Measurements from ENCODE around the gene ENOX2. TPM values are rescaled to one million over a fixed set of nuclear protein-coding genes. Genes with fewer than 3 reads are reported as not detected.

The ENOX2 gene
- polyA plus RNA-seq, 1 donor (not counting 4 experiments of a cell fraction or from before 2014, with no cell fraction given) = 24.5 TPM

DNA sequence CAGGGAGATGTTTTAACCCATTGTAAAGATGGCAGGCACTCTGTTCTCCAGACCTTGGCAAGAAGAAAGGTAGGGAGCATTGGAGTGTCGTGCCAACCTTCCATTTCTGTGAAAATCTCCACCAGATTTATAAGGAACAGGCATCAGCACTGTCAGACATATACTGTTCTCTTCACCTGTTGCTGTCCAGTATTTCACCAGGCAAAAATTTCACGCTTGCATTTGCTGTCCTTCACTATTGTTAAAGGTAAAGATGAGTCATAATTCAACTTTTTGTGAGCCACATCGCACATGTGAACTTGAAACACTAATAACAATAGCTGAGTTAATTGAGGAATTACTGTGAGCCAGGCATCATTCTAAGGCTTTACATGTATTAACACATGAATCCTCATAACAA is 203.4 kb downstream of the ENOX2 start:
- Histone ChIP-seq H3K4me3 (ENCODE audit: control insufficient read depth in 2 of 3, extremely low read depth in 1 of 3, insufficient read depth in 2 of 3, low read depth in 1 of 3, low read length in 3 of 3) (no peak overlapping the region), H2AFZ (ENCODE audit: control insufficient read depth, low read length) (no peak overlapping the region), H3K9me3 (ENCODE audit: control insufficient read depth, low read depth, low read length) (no peaks in the 10 kb centered on the region), H3K27me3 (ENCODE audit: control insufficient read depth, extremely low read depth, insufficient read depth, low read length) (no peaks in the 10 kb centered on the region), H3K27ac (ENCODE audit: control insufficient read depth, insufficient read depth, low read length) (no peak overlapping the region), H3K4me2 (ENCODE audit: control insufficient read depth, extremely low read depth, insufficient read depth, low read depth, low read length) (no peak overlapping the region), H3K9ac (ENCODE audit: control insufficient read depth, extremely low read depth, insufficient read depth, low read length) (no peak overlapping the region), H3K4me1 (ENCODE audit: control insufficient read depth, extremely low read depth, insufficient read depth, low read length) (peaks cover 3% of the 10 kb centered on the region), H3K79me2 (ENCODE audit: control insufficient read depth, insufficient read depth, low read length) (no peaks in the 10 kb centered on the region), H3K9me1 (ENCODE audit: control insufficient read depth, extremely low read depth, insufficient read depth, low read length) (no peaks in the 10 kb centered on the region), H3K36me3 (ENCODE audit: control insufficient read depth in 2 of 2, extremely low read depth in 1 of 2, insufficient read depth in 2 of 2, low read length in 2 of 2) (no peaks in the 10 kb centered on the region), H4K20me1 (ENCODE audit: control insufficient read depth, extremely low read depth, insufficient read depth, low read length) (no peaks in the 10 kb centered on the region)
- dilution Hi-C loops (cut with MboI; ENCODE audit: extremely low pct_ligation_motif_present, low sequenced_read_pairs) = no loop called here
- TF ChIP-seq CTCF (optimal IDR thresholded peaks at IDR 0.05 in 1 of 3, IDR thresholded peaks at IDR 0.05 in 1 of 3, conservative IDR thresholded peaks at IDR 0.05 in 1 of 3; ENCODE audit: extremely low read depth in 1 of 3, insufficient read depth in 2 of 3, low read length in 3 of 3) (no peak), EZH2 (IDR thresholded peaks at IDR 0.05; ENCODE audit: low read length) (no peak)
- DNase-seq (ENCODE audit: low read depth, low spot score) (no peak), FAIRE-seq (no peak)

GRCh38 chrX:130696542-130696941 is 206.5 kb downstream of the ENOX2 start:
- Histone ChIP-seq H4K20me1 (ENCODE audit: control insufficient read depth, extremely low read depth, insufficient read depth, low read length) (no peaks in the 10 kb centered on the region), H3K27ac (ENCODE audit: control insufficient read depth, insufficient read depth, low read length) (no peak overlapping the region), H3K9ac (ENCODE audit: control insufficient read depth, extremely low read depth, insufficient read depth, low read length) (no peak overlapping the region), H3K79me2 (ENCODE audit: control insufficient read depth, insufficient read depth, low read length) (no peaks in the 10 kb centered on the region), H3K4me1 (ENCODE audit: control insufficient read depth, extremely low read depth, insufficient read depth, low read length) (no peaks in the 10 kb centered on the region), H3K4me2 (ENCODE audit: control insufficient read depth, extremely low read depth, insufficient read depth, low read depth, low read length) (no peak overlapping the region), H3K9me3 (ENCODE audit: control insufficient read depth, low read depth, low read length) (no peaks in the 10 kb centered on the region), H3K9me1 (ENCODE audit: control insufficient read depth, extremely low read depth, insufficient read depth, low read length) (no peaks in the 10 kb centered on the region), H3K27me3 (ENCODE audit: control insufficient read depth, extremely low read depth, insufficient read depth, low read length) (no peaks in the 10 kb centered on the region), H2AFZ (ENCODE audit: control insufficient read depth, low read length) (no peak overlapping the region), H3K36me3 (ENCODE audit: control insufficient read depth in 2 of 2, extremely low read depth in 1 of 2, insufficient read depth in 2 of 2, low read length in 2 of 2) (no peaks in the 10 kb centered on the region), H3K4me3 (ENCODE audit: control insufficient read depth in 2 of 3, extremely low read depth in 1 of 3, insufficient read depth in 2 of 3, low read depth in 1 of 3, low read length in 3 of 3) (no peak overlapping the region)
- DNase-seq (ENCODE audit: low read depth, low spot score) = no peak
- dilution Hi-C loops (cut with MboI; ENCODE audit: extremely low pct_ligation_motif_present, low sequenced_read_pairs) = no loop called here
- TF ChIP-seq CTCF (optimal IDR thresholded peaks at IDR 0.05 in 1 of 3, IDR thresholded peaks at IDR 0.05 in 1 of 3, conservative IDR thresholded peaks at IDR 0.05 in 1 of 3; ENCODE audit: extremely low read depth in 1 of 3, insufficient read depth in 2 of 3, low read length in 3 of 3) (no peak), EZH2 (IDR thresholded peaks at IDR 0.05; ENCODE audit: low read length) (no peak)
- FAIRE-seq = no peak
